ENCODE results near the gene SMC1B. TPM values are rescaled to one million over a fixed set of nuclear protein-coding genes. Genes with fewer than 3 reads are reported as not detected.
A peak's percentile ranks its signal among the peaks of the same experiment; 100 is the strongest.

The SMC1B gene, protein sequence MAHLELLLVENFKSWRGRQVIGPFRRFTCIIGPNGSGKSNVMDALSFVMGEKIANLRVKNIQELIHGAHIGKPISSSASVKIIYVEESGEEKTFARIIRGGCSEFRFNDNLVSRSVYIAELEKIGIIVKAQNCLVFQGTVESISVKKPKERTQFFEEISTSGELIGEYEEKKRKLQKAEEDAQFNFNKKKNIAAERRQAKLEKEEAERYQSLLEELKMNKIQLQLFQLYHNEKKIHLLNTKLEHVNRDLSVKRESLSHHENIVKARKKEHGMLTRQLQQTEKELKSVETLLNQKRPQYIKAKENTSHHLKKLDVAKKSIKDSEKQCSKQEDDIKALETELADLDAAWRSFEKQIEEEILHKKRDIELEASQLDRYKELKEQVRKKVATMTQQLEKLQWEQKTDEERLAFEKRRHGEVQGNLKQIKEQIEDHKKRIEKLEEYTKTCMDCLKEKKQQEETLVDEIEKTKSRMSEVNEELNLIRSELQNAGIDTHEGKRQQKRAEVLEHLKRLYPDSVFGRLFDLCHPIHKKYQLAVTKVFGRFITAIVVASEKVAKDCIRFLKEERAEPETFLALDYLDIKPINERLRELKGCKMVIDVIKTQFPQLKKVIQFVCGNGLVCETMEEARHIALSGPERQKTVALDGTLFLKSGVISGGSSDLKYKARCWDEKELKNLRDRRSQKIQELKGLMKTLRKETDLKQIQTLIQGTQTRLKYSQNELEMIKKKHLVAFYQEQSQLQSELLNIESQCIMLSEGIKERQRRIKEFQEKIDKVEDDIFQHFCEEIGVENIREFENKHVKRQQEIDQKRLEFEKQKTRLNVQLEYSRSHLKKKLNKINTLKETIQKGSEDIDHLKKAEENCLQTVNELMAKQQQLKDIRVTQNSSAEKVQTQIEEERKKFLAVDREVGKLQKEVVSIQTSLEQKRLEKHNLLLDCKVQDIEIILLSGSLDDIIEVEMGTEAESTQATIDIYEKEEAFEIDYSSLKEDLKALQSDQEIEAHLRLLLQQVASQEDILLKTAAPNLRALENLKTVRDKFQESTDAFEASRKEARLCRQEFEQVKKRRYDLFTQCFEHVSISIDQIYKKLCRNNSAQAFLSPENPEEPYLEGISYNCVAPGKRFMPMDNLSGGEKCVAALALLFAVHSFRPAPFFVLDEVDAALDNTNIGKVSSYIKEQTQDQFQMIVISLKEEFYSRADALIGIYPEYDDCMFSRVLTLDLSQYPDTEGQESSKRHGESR
- total RNA-seq, result 0.44 and 0.83 TPM in 2 replicates

DNA sequence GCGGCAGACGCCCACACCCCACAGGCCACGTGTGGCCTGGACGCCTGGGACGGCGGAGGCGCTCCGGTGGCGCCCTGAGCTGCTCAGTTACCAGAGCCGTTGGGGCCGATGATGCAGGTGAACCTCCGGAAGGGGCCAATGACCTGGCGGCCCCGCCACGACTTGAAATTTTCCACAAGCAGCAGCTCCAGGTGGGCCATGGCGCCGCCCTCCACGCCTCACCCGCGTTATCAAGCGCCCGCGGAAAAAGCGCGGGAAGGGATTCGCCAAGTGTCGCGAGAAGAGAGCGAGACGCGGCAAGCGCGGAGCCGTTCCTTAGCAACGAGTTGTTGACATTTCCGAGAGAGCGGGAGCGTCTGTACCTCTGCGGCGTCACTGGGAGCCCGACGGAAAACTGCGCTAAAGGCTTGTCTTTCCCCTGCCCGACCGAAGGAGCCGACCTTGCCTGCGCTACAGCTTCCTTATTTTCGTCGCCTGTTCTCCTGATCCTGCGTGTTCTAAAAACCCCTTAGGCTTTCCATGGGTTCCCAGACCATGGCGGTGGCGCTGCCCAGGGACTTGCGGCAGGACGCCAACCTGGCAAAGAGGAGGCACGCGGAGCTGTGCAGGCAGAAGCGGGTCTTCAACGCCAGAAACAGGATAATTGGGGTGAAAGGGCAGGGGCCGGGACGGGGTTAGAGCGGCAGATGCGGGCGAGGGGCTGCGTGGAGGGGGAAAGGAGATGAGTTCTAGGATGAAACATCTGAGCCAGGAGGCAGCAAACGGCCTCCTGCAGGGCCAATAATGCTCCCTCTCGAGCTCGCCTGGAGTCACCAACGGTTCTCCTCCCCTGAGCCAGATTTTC, at the start of gene SMC1B, which contains the start of gene RIBC2:
SMC1B (minus strand) TSS at position 232 of the 844 bp plus-strand sequence; CDS start at position 200, 32 bp downstream.
RIBC2 (plus strand) TSS at position 326 of the 844 bp plus-strand sequence; CDS start at position 520, 194 bp downstream.
- peaks cover 5% of the 10 kb centered on the region for H3K36me3 Mint-ChIP-seq (ENCODE audit: low read depth)
- H3K4me3 Mint-ChIP-seq, result peak within 1 kb of the TSS; percentile 88
- DNase-seq (ENCODE audit: low spot score), result peak; percentile 85
- no peaks in the 10 kb centered on the region for H3K9me3 Mint-ChIP-seq
- no peaks in the 10 kb centered on the region for H3K27me3 Mint-ChIP-seq (ENCODE audit: insufficient read depth)
- intact Hi-C loops (cut with micrococcal nuclease), result loop anchor here (1.0 to 10.0 kb wide), 4 partner anchors 22 to 249 kb away; partner anchors contain the start of gene NUP50
- peak within 1 kb of the TSS; percentile 94 for H3K27ac Mint-ChIP-seq
- peaks cover 13% of the 10 kb centered on the region for H3K4me1 Mint-ChIP-seq (ENCODE audit: low read depth)

DNA sequence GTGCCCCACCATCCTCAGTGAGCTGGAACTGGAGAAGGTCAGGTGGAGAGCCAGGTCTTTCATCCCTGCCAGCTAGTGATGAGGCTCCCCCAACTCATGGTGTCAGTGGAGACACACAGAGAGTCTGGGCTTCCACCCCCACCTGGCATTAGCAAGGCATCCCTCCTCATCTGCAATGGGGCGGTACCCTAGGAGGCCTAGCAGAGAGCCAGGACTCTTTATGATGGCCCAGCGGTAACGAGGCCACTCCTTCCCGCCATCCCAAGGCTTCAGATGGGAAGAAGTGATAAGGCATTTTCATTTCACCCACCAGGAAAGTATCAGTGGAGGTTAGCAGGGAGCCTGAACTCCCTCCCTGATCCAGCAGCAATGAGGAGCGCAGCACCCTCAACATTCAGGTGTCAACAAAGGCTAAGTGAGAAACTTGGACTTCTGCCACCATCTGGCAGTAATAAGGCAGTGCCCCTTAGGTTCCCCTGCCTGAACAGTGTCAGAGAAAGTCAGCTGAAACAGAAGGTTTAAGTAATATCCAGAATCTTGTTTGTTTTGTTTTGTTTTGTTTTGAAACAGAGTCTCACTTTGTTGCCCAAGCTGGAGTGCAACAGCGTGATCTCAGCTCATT, 48.7 kb upstream of the SMC1B start:
- Mint-ChIP-seq H3K27me3 (ENCODE audit: insufficient read depth) (peaks cover 4% of the 10 kb centered on the region), H3K27ac (no peak overlapping the region), H3K4me1 (ENCODE audit: low read depth) (no peaks in the 10 kb centered on the region), H3K9me3 (no peaks in the 10 kb centered on the region), H3K4me3 (no peak overlapping the region), H3K36me3 (ENCODE audit: low read depth) (no peaks in the 10 kb centered on the region)
- intact Hi-C loops (cut with micrococcal nuclease), result no loop called here
- no peak for DNase-seq (ENCODE audit: low spot score)

DNA sequence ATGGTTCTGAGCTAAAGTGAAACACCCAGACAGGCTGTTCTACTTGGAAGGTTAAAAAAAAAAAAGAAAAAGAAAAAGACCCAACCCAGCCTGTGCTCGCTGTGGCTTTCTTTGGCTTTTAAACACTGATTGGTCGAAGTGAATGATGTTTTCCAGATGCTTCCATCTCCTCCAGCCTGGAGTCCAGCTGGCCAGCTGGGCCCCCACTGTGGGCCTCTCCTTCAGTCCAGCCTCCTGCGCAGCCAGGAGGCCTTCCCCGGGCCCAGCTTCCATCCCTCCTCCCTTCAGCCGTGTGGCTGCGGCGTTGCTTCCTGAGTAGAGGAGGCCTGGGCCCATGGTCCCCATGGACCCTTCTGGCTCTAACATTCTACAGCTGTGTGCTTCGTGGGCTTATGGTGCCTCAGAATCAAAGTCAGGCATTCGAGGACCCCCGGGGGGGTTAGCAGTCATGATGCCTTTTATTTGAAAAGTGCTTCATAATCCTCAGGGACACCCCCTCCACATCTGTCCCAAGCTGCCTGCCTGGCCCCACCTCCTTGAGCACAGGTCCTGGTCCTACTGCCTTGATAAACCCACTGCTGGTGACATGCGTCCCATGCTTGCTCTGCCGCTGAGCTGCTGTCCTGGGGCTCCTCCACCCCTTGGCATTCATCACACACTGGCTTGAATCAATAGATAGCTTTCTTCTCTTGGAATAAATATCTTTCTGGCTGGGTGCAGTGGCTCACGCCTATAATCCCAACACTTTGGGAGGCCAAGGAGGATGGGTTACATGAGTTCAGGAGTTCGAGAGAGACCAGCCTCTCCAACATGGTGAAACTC, 47.1 kb upstream of the SMC1B start:
- no peaks in the 10 kb centered on the region for H3K36me3 Mint-ChIP-seq (ENCODE audit: low read depth)
- H3K4me1 Mint-ChIP-seq (ENCODE audit: low read depth), result no peaks in the 10 kb centered on the region
- H3K27me3 Mint-ChIP-seq (ENCODE audit: insufficient read depth), result peaks cover 2% of the 10 kb centered on the region
- intact Hi-C loops (cut with micrococcal nuclease), result no loop called here
- no peaks in the 10 kb centered on the region for H3K9me3 Mint-ChIP-seq
- H3K27ac Mint-ChIP-seq, result no peak overlapping the region
- H3K4me3 Mint-ChIP-seq, result no peak overlapping the region
- no peak for DNase-seq (ENCODE audit: low spot score)

DNA sequence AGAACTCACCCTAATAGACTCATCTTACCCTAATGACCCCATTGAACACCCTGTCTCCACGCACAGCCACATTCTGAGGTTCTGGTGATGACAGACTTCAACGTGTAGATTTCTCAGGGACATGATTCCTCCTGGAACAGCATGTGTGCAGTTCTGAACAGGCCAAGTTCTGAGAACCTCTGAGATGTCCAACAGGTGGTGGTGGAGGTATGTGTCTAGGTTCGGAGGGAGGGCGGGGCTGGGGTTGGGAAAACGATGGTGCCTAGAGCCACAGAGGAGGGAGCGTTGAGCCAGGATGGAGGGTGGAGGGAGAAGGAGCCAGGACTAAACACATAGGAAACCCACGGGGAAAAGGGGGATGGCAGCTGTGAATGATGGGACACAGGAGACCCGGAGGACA, 45.8 kb upstream of the SMC1B start:
- intact Hi-C loops (cut with micrococcal nuclease), result no loop called here
- H3K27me3 Mint-ChIP-seq (ENCODE audit: insufficient read depth), result peaks cover 1% of the 10 kb centered on the region
- no peaks in the 10 kb centered on the region for H3K9me3 Mint-ChIP-seq
- DNase-seq (ENCODE audit: low spot score), result no peak
- H3K27ac Mint-ChIP-seq, result no peak overlapping the region
- no peak overlapping the region for H3K4me3 Mint-ChIP-seq
- H3K36me3 Mint-ChIP-seq (ENCODE audit: low read depth), result no peaks in the 10 kb centered on the region
- no peaks in the 10 kb centered on the region for H3K4me1 Mint-ChIP-seq (ENCODE audit: low read depth)

DNA sequence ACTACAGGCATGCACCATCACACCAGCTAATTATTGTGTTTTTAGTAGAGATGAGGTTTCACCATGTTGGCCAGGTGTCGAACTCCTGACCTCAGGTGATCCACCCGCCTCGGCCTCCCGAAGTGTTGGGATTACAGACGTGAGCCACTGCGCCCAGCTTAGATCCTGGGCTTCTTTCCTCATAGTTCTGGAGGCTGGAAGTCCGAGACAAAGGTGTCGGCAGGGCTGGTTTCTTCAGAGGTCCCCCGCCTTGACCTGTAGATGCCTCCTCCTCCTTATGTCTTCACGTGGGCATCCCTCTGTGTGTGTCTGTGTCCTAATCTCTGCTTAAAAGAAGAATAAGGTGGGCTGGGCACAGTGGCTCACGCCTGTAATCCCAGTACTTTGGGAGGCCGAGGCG, 45.1 kb upstream of the SMC1B start:
- Mint-ChIP-seq H3K9me3 (no peaks in the 10 kb centered on the region), H3K4me3 (no peak overlapping the region), H3K27ac (no peak overlapping the region), H3K4me1 (ENCODE audit: low read depth) (no peaks in the 10 kb centered on the region), H3K36me3 (ENCODE audit: low read depth) (no peaks in the 10 kb centered on the region), H3K27me3 (ENCODE audit: insufficient read depth) (peaks cover 1% of the 10 kb centered on the region)
- intact Hi-C loops (cut with micrococcal nuclease), result no loop called here
- no peak for DNase-seq (ENCODE audit: low spot score)

DNA sequence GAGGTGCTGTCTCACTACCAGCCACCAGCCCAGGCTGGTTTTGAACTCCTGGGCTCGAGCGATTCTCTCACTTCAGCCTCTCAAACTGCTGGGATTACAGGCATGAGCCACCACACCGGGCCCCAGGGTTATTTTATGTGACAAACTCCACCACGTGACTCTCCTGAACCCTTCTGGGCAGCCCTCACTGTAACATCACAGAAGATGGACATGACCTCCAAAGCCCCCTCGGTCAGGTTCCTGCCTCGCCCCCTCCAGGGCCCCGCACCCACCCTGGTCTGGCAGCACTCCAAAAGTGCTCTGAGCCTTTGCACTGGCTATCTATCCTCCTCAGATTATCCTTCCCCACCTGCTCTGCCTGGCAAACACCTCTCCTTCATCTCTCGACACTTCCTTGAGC, 43.4 kb upstream of the SMC1B start:
- no peak overlapping the region for H3K27ac Mint-ChIP-seq
- H3K4me3 Mint-ChIP-seq, result no peak overlapping the region
- peaks cover 1% of the 10 kb centered on the region for H3K27me3 Mint-ChIP-seq (ENCODE audit: insufficient read depth)
- no peaks in the 10 kb centered on the region for H3K36me3 Mint-ChIP-seq (ENCODE audit: low read depth)
- no peaks in the 10 kb centered on the region for H3K9me3 Mint-ChIP-seq
- no peaks in the 10 kb centered on the region for H3K4me1 Mint-ChIP-seq (ENCODE audit: low read depth)
- DNase-seq (ENCODE audit: low spot score), result no peak
- intact Hi-C loops (cut with micrococcal nuclease), result no loop called here

DNA sequence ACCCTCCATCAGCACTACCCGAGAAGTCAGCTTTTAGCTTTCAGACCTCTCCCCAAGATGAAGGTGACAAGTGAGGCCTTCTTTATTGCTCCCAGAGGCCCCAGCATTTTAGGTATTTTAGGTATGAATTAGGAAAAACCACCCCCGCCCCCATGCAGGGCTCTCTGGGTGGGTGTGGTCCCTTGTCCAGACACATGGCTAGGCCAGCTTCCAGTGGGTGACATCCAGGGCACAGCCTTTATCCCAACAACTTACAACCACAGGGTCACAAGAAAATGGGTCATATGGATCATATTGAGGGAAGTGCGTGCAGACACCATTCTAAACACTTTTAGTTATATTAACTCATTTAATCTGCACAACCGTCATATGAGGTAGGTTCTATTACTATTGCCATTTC, 42.2 kb upstream of the SMC1B start:
- Mint-ChIP-seq H3K36me3 (ENCODE audit: low read depth) (no peaks in the 10 kb centered on the region), H3K27me3 (ENCODE audit: insufficient read depth) (peaks cover 1% of the 10 kb centered on the region), H3K4me1 (ENCODE audit: low read depth) (no peaks in the 10 kb centered on the region), H3K9me3 (no peaks in the 10 kb centered on the region), H3K27ac (no peak overlapping the region), H3K4me3 (no peak overlapping the region)
- no peak for DNase-seq (ENCODE audit: low spot score)
- intact Hi-C loops (cut with micrococcal nuclease), result no loop called here

DNA sequence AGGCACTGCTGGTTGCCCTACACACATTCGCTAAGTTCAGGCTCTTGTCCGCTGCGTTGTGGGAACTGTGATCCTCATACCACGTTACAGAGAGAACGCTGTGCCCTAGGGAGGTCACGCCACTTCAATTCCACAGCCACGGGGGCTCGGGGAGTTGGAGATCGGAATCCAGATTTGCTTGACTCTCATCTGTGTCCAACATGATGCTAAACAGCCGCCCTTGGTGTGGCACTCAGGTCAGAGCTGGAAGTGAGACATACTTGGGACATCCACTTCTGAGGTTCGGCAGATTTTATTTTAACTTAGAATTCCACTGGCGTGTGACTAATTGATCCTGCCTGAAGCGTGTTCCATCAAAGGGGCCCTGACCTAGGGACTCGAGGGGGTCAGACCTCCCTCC, 41.8 kb upstream of the SMC1B start:
- peaks cover 1% of the 10 kb centered on the region for H3K27me3 Mint-ChIP-seq (ENCODE audit: insufficient read depth)
- no peaks in the 10 kb centered on the region for H3K36me3 Mint-ChIP-seq (ENCODE audit: low read depth)
- DNase-seq (ENCODE audit: low spot score), result no peak
- H3K4me1 Mint-ChIP-seq (ENCODE audit: low read depth), result no peaks in the 10 kb centered on the region
- no peak overlapping the region for H3K4me3 Mint-ChIP-seq
- no peak overlapping the region for H3K27ac Mint-ChIP-seq
- H3K9me3 Mint-ChIP-seq, result no peaks in the 10 kb centered on the region
- intact Hi-C loops (cut with micrococcal nuclease), result no loop called here

DNA sequence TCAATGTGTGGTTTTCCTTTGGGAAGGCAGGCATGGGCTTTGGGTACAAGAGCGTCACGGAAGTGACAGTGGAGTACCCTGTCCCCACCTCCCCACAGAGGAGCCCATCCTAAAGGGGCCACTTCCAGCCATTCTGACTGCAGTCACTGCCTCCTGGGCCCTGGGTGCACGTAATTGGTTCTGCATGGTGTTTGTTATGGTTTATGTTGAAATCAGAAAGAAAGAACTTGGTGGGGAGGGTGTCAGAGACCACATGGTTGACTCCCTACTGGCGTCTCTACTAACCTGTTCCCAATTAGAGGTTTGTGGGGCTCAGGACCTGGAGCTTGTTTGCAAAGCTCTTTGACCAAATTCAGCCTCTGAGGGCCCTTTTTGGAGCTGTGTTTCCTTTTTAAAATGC, 40.9 kb upstream of the SMC1B start:
- no peak overlapping the region for H3K27ac Mint-ChIP-seq
- intact Hi-C loops (cut with micrococcal nuclease), result no loop called here
- no peaks in the 10 kb centered on the region for H3K9me3 Mint-ChIP-seq
- no peaks in the 10 kb centered on the region for H3K4me1 Mint-ChIP-seq (ENCODE audit: low read depth)
- no peak for DNase-seq (ENCODE audit: low spot score)
- H3K27me3 Mint-ChIP-seq (ENCODE audit: insufficient read depth), result peaks cover 1% of the 10 kb centered on the region
- no peaks in the 10 kb centered on the region for H3K36me3 Mint-ChIP-seq (ENCODE audit: low read depth)
- H3K4me3 Mint-ChIP-seq, result no peak overlapping the region

DNA sequence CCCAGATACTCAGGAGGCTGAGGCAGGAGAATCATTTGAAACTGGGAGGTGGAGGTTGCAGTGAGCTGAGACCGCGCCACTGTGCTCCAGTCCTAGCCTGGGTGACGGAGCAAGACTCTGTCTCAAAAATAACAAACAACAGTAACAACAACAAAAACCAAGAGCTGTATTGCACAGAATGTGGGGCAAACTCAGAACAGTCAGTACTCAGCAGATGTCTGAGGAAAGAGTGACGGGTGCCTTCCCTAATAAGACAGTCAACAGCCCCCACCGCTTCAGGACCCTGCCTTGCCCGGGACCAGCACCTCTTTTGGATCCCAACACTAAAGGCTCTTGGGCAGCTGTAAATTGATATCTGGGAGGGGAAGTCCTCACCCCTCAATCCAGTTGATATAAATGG, 40.4 kb upstream of the SMC1B start:
- H3K36me3 Mint-ChIP-seq (ENCODE audit: low read depth), result no peaks in the 10 kb centered on the region
- H3K27me3 Mint-ChIP-seq (ENCODE audit: insufficient read depth), result peaks cover 1% of the 10 kb centered on the region
- no peak for DNase-seq (ENCODE audit: low spot score)
- no peaks in the 10 kb centered on the region for H3K4me1 Mint-ChIP-seq (ENCODE audit: low read depth)
- intact Hi-C loops (cut with micrococcal nuclease), result no loop called here
- no peak overlapping the region for H3K27ac Mint-ChIP-seq
- H3K9me3 Mint-ChIP-seq, result no peaks in the 10 kb centered on the region
- no peak overlapping the region for H3K4me3 Mint-ChIP-seq
